Nephron (organoid): ENCODE measurements around the gene IKBKE.
A peak's percentile ranks its signal among the peaks of the same experiment; 100 is the strongest.

ENCODE experiments used
- H3K27ac Mint-ChIP-seq, 3 experiments: 2 replicates each; pipeline ENCODE4 v1.8.0; 2020; ENCODE audit warnings: mixed read lengths in 3 of 3, mild to moderate bottlenecking in 2 of 3, moderate library complexity in 1 of 3
- H3K27me3 Mint-ChIP-seq: 2 replicates; pipeline ENCODE4 v1.8.0; 2021; ENCODE audit warnings: low read depth, mild to moderate bottlenecking, moderate library complexity, mixed read lengths
- H3K36me3 Mint-ChIP-seq: 2 replicates; pipeline ENCODE4 v1.8.0; 2020; ENCODE audit warnings: low read depth, mixed read lengths
- H3K4me1 Mint-ChIP-seq: 2 replicates; pipeline ENCODE4 v1.8.0; 2020; ENCODE audit warnings: mixed read lengths
- H3K4me3 Mint-ChIP-seq, 3 experiments: 2 replicates each; pipeline ENCODE4 v1.8.0; 2020; ENCODE audit warnings: mild to moderate bottlenecking in 3 of 3, mixed read lengths in 3 of 3, moderate library complexity in 2 of 3
- H3K9me3 Mint-ChIP-seq: 2 replicates; pipeline ENCODE4 v1.8.0; 2020; ENCODE audit warnings: mixed read lengths
- TF ChIP-seq, protein P1 (sequence below), 3 experiments: fragments of 200-600 bp; sonication (generic); IDR thresholded peaks; one replicate each; pipeline ENCODE4 v1.5.0; 2021; ENCODE audit warnings: antibody characterized with exemption in 3 of 3; ENCODE audit not compliant: unreplicated experiment in 3 of 3

IKBKE gene

DNA sequence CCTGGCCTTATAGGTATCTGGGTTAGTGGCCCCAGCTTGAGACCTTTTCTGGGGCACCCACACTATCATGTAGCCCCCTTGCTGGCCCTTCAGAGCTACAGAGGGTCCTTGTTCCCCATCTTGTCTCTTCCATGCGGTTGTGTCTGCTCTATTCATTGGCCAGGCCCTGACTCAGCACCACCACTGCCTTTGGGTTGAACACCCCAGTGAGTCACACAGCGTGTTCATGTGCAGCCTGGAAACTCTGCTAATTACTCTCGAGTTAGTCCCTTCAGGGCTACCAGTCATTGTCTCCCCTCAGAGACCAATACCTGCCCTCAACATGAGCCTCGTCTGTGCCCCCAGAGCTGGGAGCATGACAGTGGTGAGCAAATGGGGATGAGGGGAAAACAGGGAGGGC lies 28.2 kb upstream of the IKBKE start:
- H3K36me3 Mint-ChIP-seq: peaks cover 73% of the 10 kb centered on the region
- H3K27me3 Mint-ChIP-seq: no peaks in the 10 kb centered on the region
- no peak overlapping the region for H3K4me3 Mint-ChIP-seq
- no peak overlapping the region for H3K27ac Mint-ChIP-seq
- no peaks in the 10 kb centered on the region for H3K9me3 Mint-ChIP-seq
- TF ChIP-seq, protein P1, sequence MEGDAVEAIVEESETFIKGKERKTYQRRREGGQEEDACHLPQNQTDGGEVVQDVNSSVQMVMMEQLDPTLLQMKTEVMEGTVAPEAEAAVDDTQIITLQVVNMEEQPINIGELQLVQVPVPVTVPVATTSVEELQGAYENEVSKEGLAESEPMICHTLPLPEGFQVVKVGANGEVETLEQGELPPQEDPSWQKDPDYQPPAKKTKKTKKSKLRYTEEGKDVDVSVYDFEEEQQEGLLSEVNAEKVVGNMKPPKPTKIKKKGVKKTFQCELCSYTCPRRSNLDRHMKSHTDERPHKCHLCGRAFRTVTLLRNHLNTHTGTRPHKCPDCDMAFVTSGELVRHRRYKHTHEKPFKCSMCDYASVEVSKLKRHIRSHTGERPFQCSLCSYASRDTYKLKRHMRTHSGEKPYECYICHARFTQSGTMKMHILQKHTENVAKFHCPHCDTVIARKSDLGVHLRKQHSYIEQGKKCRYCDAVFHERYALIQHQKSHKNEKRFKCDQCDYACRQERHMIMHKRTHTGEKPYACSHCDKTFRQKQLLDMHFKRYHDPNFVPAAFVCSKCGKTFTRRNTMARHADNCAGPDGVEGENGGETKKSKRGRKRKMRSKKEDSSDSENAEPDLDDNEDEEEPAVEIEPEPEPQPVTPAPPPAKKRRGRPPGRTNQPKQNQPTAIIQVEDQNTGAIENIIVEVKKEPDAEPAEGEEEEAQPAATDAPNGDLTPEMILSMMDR (IDR thresholded peaks at IDR 0.05; ENCODE audit: unreplicated experiment in 3 of 3): no peak
- peaks cover 26% of the 10 kb centered on the region for H3K4me1 Mint-ChIP-seq

DNA sequence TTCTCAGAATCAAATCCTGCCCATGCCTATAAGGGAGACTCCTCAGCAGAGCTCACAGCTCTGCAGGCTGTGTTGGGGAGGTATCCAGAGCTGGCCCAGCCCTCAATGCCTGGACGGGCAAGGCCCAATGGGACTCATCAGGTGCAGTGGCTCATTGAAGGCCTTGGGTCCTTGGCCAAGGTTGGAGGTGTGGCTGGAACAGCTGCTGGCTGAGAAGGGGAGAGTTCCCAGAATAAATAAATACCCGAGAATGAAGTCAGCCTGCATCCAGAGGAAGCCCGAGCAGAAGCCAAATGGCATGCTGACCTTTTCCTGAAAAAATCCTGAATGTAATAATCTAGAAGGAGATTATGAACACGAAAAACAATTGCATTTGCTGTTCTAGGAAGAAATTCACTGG lies 25.2 kb upstream of the IKBKE start:
- Mint-ChIP-seq H3K9me3 (no peaks in the 10 kb centered on the region), H3K36me3 (peaks cover 72% of the 10 kb centered on the region), H3K27me3 (no peaks in the 10 kb centered on the region), H3K4me3 (peak overlapping the region in 1 of 3 experiments; percentile 8), H3K27ac (peak overlapping the region in 1 of 3 experiments; percentile 22), H3K4me1 (peaks cover 49% of the 10 kb centered on the region)
- TF ChIP-seq, protein P1 (IDR thresholded peaks at IDR 0.05; ENCODE audit: unreplicated experiment in 3 of 3): no peak

DNA sequence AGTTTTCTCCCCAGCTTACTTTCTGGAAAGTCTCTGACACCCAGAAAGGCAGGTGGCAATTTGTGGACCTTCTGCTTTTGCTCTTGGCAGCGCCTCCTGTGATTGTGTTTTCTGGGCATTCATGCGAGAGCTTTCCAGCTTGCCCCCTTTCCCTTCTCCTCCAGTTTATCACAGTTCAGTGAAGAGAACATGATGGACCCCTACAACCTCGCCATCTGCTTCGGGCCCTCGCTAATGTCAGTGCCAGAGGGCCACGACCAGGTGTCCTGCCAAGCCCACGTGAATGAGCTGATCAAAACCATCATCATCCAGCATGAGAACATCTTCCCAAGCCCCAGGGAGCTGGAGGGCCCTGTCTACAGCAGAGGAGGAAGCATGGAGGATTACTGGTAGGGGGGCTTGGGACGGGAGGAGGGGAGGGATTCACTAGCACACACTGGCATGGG lies 24.3 kb upstream of the IKBKE start:
- peaks cover 55% of the 10 kb centered on the region for H3K4me1 Mint-ChIP-seq
- no peaks in the 10 kb centered on the region for H3K9me3 Mint-ChIP-seq
- H3K27me3 Mint-ChIP-seq: no peaks in the 10 kb centered on the region
- no peak overlapping the region for H3K27ac Mint-ChIP-seq
- no peak overlapping the region for H3K4me3 Mint-ChIP-seq
- peaks cover 69% of the 10 kb centered on the region for H3K36me3 Mint-ChIP-seq
- TF ChIP-seq, protein P1 (IDR thresholded peaks at IDR 0.05; ENCODE audit: unreplicated experiment in 3 of 3): no peak

DNA sequence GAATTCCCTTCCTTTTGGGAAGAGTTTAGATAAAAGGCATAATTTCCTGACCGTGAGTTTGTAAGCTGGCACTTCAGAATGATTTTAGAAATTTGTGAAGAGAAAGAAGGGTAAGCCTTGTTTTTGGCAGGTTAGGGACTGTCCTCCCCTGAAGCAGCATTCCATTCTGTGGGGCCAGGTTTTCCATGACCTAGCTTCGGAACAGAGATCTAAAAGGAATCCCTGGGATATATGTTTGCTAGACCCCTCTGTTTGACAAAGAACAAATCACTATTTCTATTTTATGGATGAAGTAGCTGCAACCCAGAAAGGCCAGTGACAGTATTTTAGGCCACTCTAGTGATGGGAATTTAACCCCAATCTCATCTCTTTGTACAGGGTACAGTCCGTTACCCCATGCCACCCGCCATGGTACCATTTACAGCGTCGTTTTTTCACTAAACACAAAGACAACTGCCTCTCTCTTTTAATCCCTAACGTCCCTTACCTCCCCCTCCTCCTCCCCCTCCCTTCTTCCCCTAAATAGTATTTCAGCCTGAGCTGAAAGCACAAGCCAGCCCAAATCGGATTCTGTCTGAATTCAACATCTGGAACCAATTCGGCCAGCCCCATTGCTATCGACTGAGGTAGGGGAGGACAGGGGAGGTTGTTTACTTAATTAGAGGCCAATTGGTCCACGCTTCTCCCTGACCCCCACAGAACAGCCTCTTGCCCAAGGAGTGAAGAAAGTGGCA lies 23.4 kb upstream of the IKBKE start:
- TF ChIP-seq, protein P1 (IDR thresholded peaks at IDR 0.05; ENCODE audit: unreplicated experiment in 3 of 3): no peak
- no peaks in the 10 kb centered on the region for H3K27me3 Mint-ChIP-seq
- peak overlapping the region; percentile 8 to 60 (median 51) for H3K27ac Mint-ChIP-seq
- H3K9me3 Mint-ChIP-seq: no peaks in the 10 kb centered on the region
- no peak overlapping the region for H3K4me3 Mint-ChIP-seq
- peaks cover 75% of the 10 kb centered on the region for H3K36me3 Mint-ChIP-seq
- H3K4me1 Mint-ChIP-seq: peaks cover 64% of the 10 kb centered on the region

DNA sequence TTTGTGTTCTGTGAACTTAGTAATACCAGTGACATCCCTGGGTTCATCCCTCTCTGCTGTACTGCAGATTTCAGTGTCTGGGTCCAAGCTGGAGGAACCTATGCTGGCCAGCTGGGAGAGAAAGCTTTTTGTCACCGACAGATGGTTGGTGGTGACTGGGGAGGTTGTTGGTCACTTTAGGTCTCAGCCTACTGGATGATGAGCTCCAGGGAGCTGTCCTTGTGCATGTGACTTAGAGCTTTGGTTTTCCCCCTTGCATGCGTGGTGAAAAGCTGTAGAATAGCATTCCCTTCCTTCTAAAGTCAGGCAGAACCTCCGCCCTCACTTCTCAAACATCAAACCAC lies 22.9 kb upstream of the IKBKE start:
- Mint-ChIP-seq H3K4me3 (no peak overlapping the region), H3K36me3 (peaks cover 74% of the 10 kb centered on the region), H3K9me3 (no peaks in the 10 kb centered on the region), H3K4me1 (peaks cover 67% of the 10 kb centered on the region), H3K27me3 (no peaks in the 10 kb centered on the region), H3K27ac (peak overlapping the region; percentile 4 to 60 (median 8))
- TF ChIP-seq, protein P1 (IDR thresholded peaks at IDR 0.05; ENCODE audit: unreplicated experiment in 3 of 3): no peak

DNA sequence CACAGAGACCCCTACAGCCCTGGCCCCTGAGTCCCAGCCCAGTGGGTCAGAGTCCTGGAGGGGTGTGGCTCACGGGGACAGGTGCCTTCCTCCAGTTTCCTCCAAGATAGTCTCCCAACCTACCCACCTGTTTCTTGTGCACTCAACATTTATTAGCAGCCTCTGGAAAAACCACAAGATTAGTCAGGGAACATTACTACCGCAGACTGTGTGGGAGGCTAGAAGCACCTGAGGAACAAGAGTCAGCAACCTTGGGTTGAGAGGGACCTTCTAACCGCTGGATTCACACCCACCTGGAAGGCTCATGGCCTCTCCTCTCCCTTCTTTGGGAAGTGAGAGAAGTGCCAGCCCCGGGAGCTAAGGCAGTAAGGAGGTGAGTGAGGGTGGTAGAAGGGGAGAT lies 22.5 kb upstream of the IKBKE start:
- Mint-ChIP-seq H3K9me3 (no peaks in the 10 kb centered on the region), H3K4me3 (no peak overlapping the region), H3K27ac (no peak overlapping the region), H3K36me3 (peaks cover 75% of the 10 kb centered on the region), H3K27me3 (no peaks in the 10 kb centered on the region), H3K4me1 (peaks cover 67% of the 10 kb centered on the region)
- TF ChIP-seq, protein P1 (IDR thresholded peaks at IDR 0.05; ENCODE audit: unreplicated experiment in 3 of 3): no peak
